Spleen (tissue), 7 donors: ENCODE measurements around the gene AOX1.

Source experiments
- POLR2A ChIP-seq, 3 donors: fragments of 450-650 bp; IDR thresholded peaks; one replicate each; pipeline ENCODE4 v1.5.1; 2017; ENCODE audit warnings: antibody characterized with exemption in 3 of 3, mild to moderate bottlenecking in 1 of 3
- TF ChIP-seq, protein P1 (sequence below), 11 experiments: fragments of 200-600 bp in 7 of 11; fragments of 450-650 bp in 4 of 11; sonication (generic) in 4 of 11; IDR thresholded peaks in 8 of 11; conservative IDR thresholded peaks in 3 of 11; 1 replicate in 7 of 11; 2 replicates in 4 of 11; pipeline versions ENCODE4 v1.4.0 to v1.8.0; 2016 to 2021; ENCODE audit warnings: antibody characterized with exemption in 11 of 11, inconsistent platforms in 4 of 11, mild to moderate bottlenecking in 1 of 11
- donor health status: DM: no; HTN: no; CAD: no; lungs with moderate emphysema.
- donor health status: DM: no; HTN: no; CAD: no.
- donor health status: DM: no; HTN: no; CAD: no.

DNA sequence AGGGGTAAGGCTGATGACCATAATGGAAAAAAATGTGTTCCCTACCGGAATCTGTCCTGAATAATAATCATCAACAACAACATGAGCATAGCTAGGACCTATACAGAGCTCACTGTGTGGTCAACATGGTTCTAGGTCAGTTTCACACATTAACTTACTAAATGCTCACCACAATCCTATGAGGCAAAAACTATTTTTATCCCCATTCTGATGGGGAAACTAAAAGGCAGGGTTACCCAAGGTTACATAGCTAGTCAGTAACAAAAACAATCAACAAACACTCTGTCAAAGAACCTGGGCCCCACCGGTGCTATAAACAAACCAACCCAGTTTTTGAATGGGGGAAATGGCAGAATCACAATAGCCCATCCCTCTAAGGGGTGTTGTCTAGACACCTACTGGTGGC is 40.1 kb downstream of the AOX1 start:
- TF ChIP-seq, protein P1, sequence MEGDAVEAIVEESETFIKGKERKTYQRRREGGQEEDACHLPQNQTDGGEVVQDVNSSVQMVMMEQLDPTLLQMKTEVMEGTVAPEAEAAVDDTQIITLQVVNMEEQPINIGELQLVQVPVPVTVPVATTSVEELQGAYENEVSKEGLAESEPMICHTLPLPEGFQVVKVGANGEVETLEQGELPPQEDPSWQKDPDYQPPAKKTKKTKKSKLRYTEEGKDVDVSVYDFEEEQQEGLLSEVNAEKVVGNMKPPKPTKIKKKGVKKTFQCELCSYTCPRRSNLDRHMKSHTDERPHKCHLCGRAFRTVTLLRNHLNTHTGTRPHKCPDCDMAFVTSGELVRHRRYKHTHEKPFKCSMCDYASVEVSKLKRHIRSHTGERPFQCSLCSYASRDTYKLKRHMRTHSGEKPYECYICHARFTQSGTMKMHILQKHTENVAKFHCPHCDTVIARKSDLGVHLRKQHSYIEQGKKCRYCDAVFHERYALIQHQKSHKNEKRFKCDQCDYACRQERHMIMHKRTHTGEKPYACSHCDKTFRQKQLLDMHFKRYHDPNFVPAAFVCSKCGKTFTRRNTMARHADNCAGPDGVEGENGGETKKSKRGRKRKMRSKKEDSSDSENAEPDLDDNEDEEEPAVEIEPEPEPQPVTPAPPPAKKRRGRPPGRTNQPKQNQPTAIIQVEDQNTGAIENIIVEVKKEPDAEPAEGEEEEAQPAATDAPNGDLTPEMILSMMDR (IDR thresholded peaks at IDR 0.05 in 8 of 11, conservative IDR thresholded peaks at IDR 0.05 in 3 of 11), result no peak
- TF ChIP-seq POLR2A (IDR thresholded peaks at IDR 0.05), result no peak
